GM23248 (cell line): ENCODE data around the gene USP10. TPM values are rescaled to one million over a fixed set of nuclear protein-coding genes. Genes with fewer than 3 reads are reported as not detected.

Experiments used
- DNase-seq: peaks from one replicate; pipeline ENCODE4 v3.0.0-alpha.2; 2015
- H2AFZ ChIP-seq: fragments of 200-600 bp; sonication (generic); 2 replicates; pipeline ENCODE4 v1.6.1; 2016; ENCODE audit warnings: antibody characterized with exemption
- H3F3A ChIP-seq: fragments of 200-600 bp; sonication (generic); 2 replicates; pipeline ENCODE4 v1.6.1; 2016; ENCODE audit warnings: mild to moderate bottlenecking, antibody characterized with exemption, mixed run types; ENCODE audit not compliant: insufficient read depth
- H3K27ac ChIP-seq: fragments of 200-600 bp; sonication (generic); 2 replicates; pipeline ENCODE4 v1.5.1; 2016; ENCODE audit warnings: mild to moderate bottlenecking
- H3K27me3 ChIP-seq: fragments of 200-600 bp; sonication (generic); replicated peaks from 2 replicates; pipeline ENCODE4 v1.6.1; 2016; ENCODE audit warnings: mild to moderate bottlenecking; ENCODE audit not compliant: insufficient read depth
- H3K36me3 ChIP-seq: fragments of 200-600 bp; sonication (generic); 2 replicates; pipeline ENCODE4 v1.6.1; 2016; ENCODE audit warnings: low read depth, mild to moderate bottlenecking
- H3K4me1 ChIP-seq: fragments of 200-600 bp; sonication (generic); 2 replicates; pipeline ENCODE4 v1.6.1; 2016; ENCODE audit warnings: mild to moderate bottlenecking; ENCODE audit not compliant: insufficient read depth
- H3K4me2 ChIP-seq: fragments of 200-600 bp; sonication (generic); one replicate; pipeline ENCODE4 v1.6.1; 2016; ENCODE audit warnings: mild to moderate bottlenecking; ENCODE audit not compliant: unreplicated experiment
- H3K4me3 ChIP-seq: fragments of 200-600 bp; sonication (generic); 2 replicates; pipeline ENCODE4 v1.5.1; 2016; ENCODE audit warnings: mild to moderate bottlenecking
- H3K79me2 ChIP-seq: fragments of 200-600 bp; sonication (generic); 2 replicates; pipeline ENCODE4 v1.6.1; 2016; ENCODE audit warnings: mild to moderate bottlenecking; ENCODE audit not compliant: insufficient read depth
- H3K9ac ChIP-seq: fragments of 200-600 bp; sonication (generic); 2 replicates; pipeline ENCODE4 v1.6.1; 2016; ENCODE audit warnings: mild to moderate bottlenecking
- H3K9me2 ChIP-seq: fragments of 200-600 bp; sonication (generic); 2 replicates; pipeline ENCODE4 v1.6.1; 2016; ENCODE audit warnings: mixed run types, mild to moderate bottlenecking, moderate library complexity; ENCODE audit not compliant: insufficient read depth
- H3K9me3 ChIP-seq: fragments of 200-600 bp; sonication (generic); one replicate; pipeline ENCODE4 v1.6.1; 2017; ENCODE audit warnings: low read depth
- H4K20me1 ChIP-seq: fragments of 200-600 bp; sonication (generic); 2 replicates; pipeline ENCODE4 v1.6.0; 2016; ENCODE audit not compliant: insufficient read depth
- EZH2 ChIP-seq: fragments of 200-600 bp; sonication (generic); IDR thresholded peaks from 2 replicates; pipeline ENCODE4 v1.6.1; 2018; ENCODE audit warnings: antibody characterized with exemption, mild to moderate bottlenecking; ENCODE audit not compliant: insufficient read depth, poor library complexity, severe bottlenecking
- EZH2phosphoT487 ChIP-seq: fragments of 200-600 bp; sonication (generic); IDR thresholded peaks from 2 replicates; pipeline ENCODE4 v1.6.1; 2018; ENCODE audit warnings: antibody characterized with exemption, moderate library complexity, mild to moderate bottlenecking, low read depth; ENCODE audit not compliant: insufficient read depth
- WGBS, 2 experiments: methylation state at CpG; one replicate each; pipeline ENCODE4 v1.1.6; 2015 to 2017; ENCODE audit warnings: low lambda C conversion rate in 2 of 2, low coverage in 1 of 2; ENCODE audit errors: missing lambda C conversion rate in 2 of 2; 5-methylcytosine and 5-hydroxymethylcytosine counted together
- in situ Hi-C: fragments of 300-500 bp; cut with MboI; formaldehyde crosslinking; loops from 2 replicates; pipeline ENCODE4 v1.15.0; 2020
- polyA plus RNA-seq: library from polyadenylated mRNA; unstranded; fragments of >200 nt; fragmentation: Nextera tagmentation; extraction: Ambion mirVana; gene quantifications from 2 replicates; pipeline ENCODE4 v1.2.1, GENCODE V29; 2016
- total RNA-seq: library from RNA; depleted of rRNA; stranded (reverse); fragments of >200 nt; shearing (Covaris generic); gene quantifications from 2 replicates; pipeline ENCODE4 v1.2.3, GENCODE V29; 2014

Gene USP10
- total and polyA plus RNA-seq, 2 experiments from 2014 or later: 48.3 to 74.0 TPM

GRCh38 chr16:84738255-84739038 lies 38.6 kb downstream of the USP10 start:
- Histone ChIP-seq H3K36me3 (peaks cover 8% of the 10 kb centered on the region; the same call in 1 of the 2 replicates), H2AFZ (no peak overlapping the region), H3K9me2 (no peaks in the 10 kb centered on the region), H3K9me3 (no peaks in the 10 kb centered on the region), H4K20me1 (peaks cover 11% of the 10 kb centered on the region; the same call in 1 of the 2 replicates), H3K4me1 (peaks cover 41% of the 10 kb centered on the region), H3K4me2 (no peak overlapping the region), H3K27me3 (no peaks in the 10 kb centered on the region), H3K9ac (peak overlapping the region; percentile 67; the same call in 1 of the 2 replicates), H3K4me3 (no peak overlapping the region), H3K79me2 (peaks cover 78% of the 10 kb centered on the region), H3F3A (peaks cover 54% of the 10 kb centered on the region), H3K27ac (peak overlapping the region; percentile 93)
- TF ChIP-seq EZH2phosphoT487: no peak
- no peak for TF ChIP-seq EZH2
- peak; percentile 78 for DNase-seq
- WGBS, 2 experiments: 52 to 56% methylated on average over 8 of the region's 8 CpGs
- in situ Hi-C loops: no loop called here

- H3K4me2 ChIP-seq: peak overlapping the region; percentile 68
- peak overlapping the region; percentile 93 for H3K27ac ChIP-seq
- TF ChIP-seq EZH2phosphoT487: peak; percentile 69; the same call in 1 of the 2 replicates
- TF ChIP-seq EZH2: no peak
- H3F3A ChIP-seq: peaks cover 44% of the 10 kb centered on the region
- no peak overlapping the region for H2AFZ ChIP-seq
- H4K20me1 ChIP-seq: peaks cover 11% of the 10 kb centered on the region; the same call in 1 of the 2 replicates
- WGBS, 2 experiments: 26 to 29% methylated on average over 7 of the region's 7 CpGs
- no peaks in the 10 kb centered on the region for H3K9me3 ChIP-seq
- H3K9me2 ChIP-seq: no peaks in the 10 kb centered on the region
- H3K9ac ChIP-seq: peak overlapping the region; percentile 67
- H3K4me3 ChIP-seq: no peak overlapping the region
- DNase-seq: peak; percentile 97
- H3K4me1 ChIP-seq: peaks cover 35% of the 10 kb centered on the region
- in situ Hi-C loops: no loop called here
- no peaks in the 10 kb centered on the region for H3K36me3 ChIP-seq
- H3K27me3 ChIP-seq: no peaks in the 10 kb centered on the region
- peaks cover 78% of the 10 kb centered on the region for H3K79me2 ChIP-seq
Observed at GRCh38 chr16:84739349-84740124, 39.7 kb downstream of the USP10 start.

GRCh38 chr16:84740596-84741116 lies 40.9 kb downstream of the USP10 start:
- H3K27ac ChIP-seq: peak overlapping the region; percentile 93

GRCh38 chr16:84741340-84741830 lies 41.6 kb downstream of the USP10 start:
- DNase-seq: peak; percentile 81
- peaks cover 44% of the 10 kb centered on the region for H3F3A ChIP-seq
- 9 to 12% methylated on average over 4 of the region's 4 CpGs for WGBS, 2 experiments
- no peaks in the 10 kb centered on the region for H3K27me3 ChIP-seq
- H3K9me2 ChIP-seq: no peaks in the 10 kb centered on the region
- peaks cover 78% of the 10 kb centered on the region for H3K79me2 ChIP-seq
- peak overlapping the region; percentile 93 for H3K27ac ChIP-seq
- peaks cover 11% of the 10 kb centered on the region; the same call in 1 of the 2 replicates for H4K20me1 ChIP-seq
- peaks cover 10% of the 10 kb centered on the region for H3K36me3 ChIP-seq
- no peak overlapping the region for H3K4me3 ChIP-seq
- 0 out of 2 replicates have a peak overlapping the region, but pooled peaks have one; percentile 7 for H3K9ac ChIP-seq
- H3K4me1 ChIP-seq: peaks cover 35% of the 10 kb centered on the region
- no peak overlapping the region for H3K4me2 ChIP-seq
- in situ Hi-C loops: no loop called here
- no peaks in the 10 kb centered on the region for H3K9me3 ChIP-seq
- H2AFZ ChIP-seq: no peak overlapping the region
- no peak for TF ChIP-seq EZH2phosphoT487

More at GRCh38 chr16:84740596-84741116, 40.9 kb downstream of the USP10 start:
- Histone ChIP-seq H4K20me1 (peaks cover 11% of the 10 kb centered on the region; the same call in 1 of the 2 replicates), H3F3A (peaks cover 44% of the 10 kb centered on the region), H3K4me3 (no peak overlapping the region), H3K4me2 (peak overlapping the region; percentile 36), H3K9ac (0 out of 2 replicates have a peak overlapping the region, but pooled peaks have one; percentile 7), H3K9me2 (no peaks in the 10 kb centered on the region), H3K9me3 (no peaks in the 10 kb centered on the region), H3K27me3 (no peaks in the 10 kb centered on the region), H3K4me1 (peaks cover 35% of the 10 kb centered on the region), H2AFZ (no peak overlapping the region), H3K79me2 (peaks cover 78% of the 10 kb centered on the region), H3K36me3 (peaks cover 3% of the 10 kb centered on the region)
- TF ChIP-seq EZH2 (no peak), EZH2phosphoT487 (no peak)
- WGBS, 2 experiments: 59 to 68% methylated on average over 5 of the region's 5 CpGs
- in situ Hi-C loops: no loop called here
- peak; percentile 42 for DNase-seq
